Smooth muscle cell (in vitro differentiated cells): ENCODE results near the gene SH3BP2. TPM values are rescaled to one million over a fixed set of nuclear protein-coding genes. Genes with fewer than 3 reads are reported as not detected.

Experiments
- DNase-seq: peaks from one replicate; lab custom pipeline; 2025; ENCODE audit not compliant: unreplicated experiment; lab: John Stamatoyannopoulos, UW
- H2AFZ ChIP-seq: fragments of 200-600 bp; sonication (generic); 2 replicates; pipeline ENCODE4 v1.6.0; 2016; ENCODE audit warnings: antibody characterized with exemption, low read depth, mild to moderate bottlenecking
- H3F3A ChIP-seq: fragments of 200-600 bp; sonication (generic); 2 replicates; pipeline ENCODE4 v1.6.0; 2017; ENCODE audit warnings: antibody characterized with exemption, low read depth
- H3K27ac ChIP-seq: fragments of 200-600 bp; sonication (generic); 2 replicates; pipeline ENCODE4 v1.5.1; 2016; ENCODE audit warnings: low read depth, mild to moderate bottlenecking
- H3K27me3 ChIP-seq: fragments of 200-600 bp; sonication (generic); 2 replicates; pipeline ENCODE4 v1.6.1; 2016; ENCODE audit warnings: low read depth, mild to moderate bottlenecking
- H3K36me3 ChIP-seq: fragments of 200-600 bp; sonication (generic); 2 replicates; pipeline ENCODE4 v1.5.1; 2016; ENCODE audit warnings: low read depth
- H3K4me1 ChIP-seq: fragments of 200-600 bp; sonication (generic); 2 replicates; pipeline ENCODE4 v1.5.1; 2016; ENCODE audit warnings: low read depth
- H3K4me2 ChIP-seq: fragments of 200-600 bp; sonication (generic); 2 replicates; pipeline ENCODE4 v1.6.0; 2016; ENCODE audit warnings: mild to moderate bottlenecking
- H3K4me3 ChIP-seq: fragments of 200-600 bp; sonication (generic); 2 replicates; pipeline ENCODE4 v1.5.1; 2016; ENCODE audit warnings: mild to moderate bottlenecking
- H3K79me2 ChIP-seq: fragments of 200-600 bp; sonication (generic); 2 replicates; pipeline ENCODE4 v1.6.0; 2016; ENCODE audit warnings: low read depth, mild to moderate bottlenecking
- H3K9ac ChIP-seq: fragments of 200-600 bp; sonication (generic); 2 replicates; pipeline ENCODE4 v1.6.0; 2016; ENCODE audit warnings: low read depth
- H3K9me3 ChIP-seq: fragments of 200-600 bp; sonication (generic); replicated peaks from 2 replicates; pipeline ENCODE4 v1.5.1; 2016; ENCODE audit warnings: low read depth
- H4K20me1 ChIP-seq: fragments of 200-600 bp; sonication (generic); 2 replicates; pipeline ENCODE4 v1.6.0; 2016; ENCODE audit warnings: low read depth
- CTCF ChIP-seq: fragments of 200-600 bp; sonication (generic); IDR thresholded peaks from 2 replicates; pipeline ENCODE4 v1.5.1; 2017; ENCODE audit warnings: borderline replicate concordance, mild to moderate bottlenecking, antibody characterized with exemption; ENCODE audit not compliant: insufficient read depth, poor library complexity, severe bottlenecking
- WGBS: methylation state at CpG from one replicate; pipeline ENCODE4 v1.1.7; 2016; ENCODE audit warnings: low lambda C conversion rate; 5-methylcytosine and 5-hydroxymethylcytosine counted together
- polyA plus RNA-seq: library from polyadenylated mRNA; unstranded; fragments of >200 nt; fragmentation: Nextera tagmentation; extraction: Ambion mirVana; gene quantifications from 2 replicates; pipeline ENCODE4 v1.2.1, GENCODE V29; 2016
- total RNA-seq: library from RNA; depleted of rRNA; stranded (reverse); fragments of >200 nt; gene quantifications from 2 replicates; pipeline ENCODE4 v1.2.3, GENCODE V29; 2014

SH3BP2 gene
- total and polyA plus RNA-seq, 2 experiments from 2014 or later, result 17.3 to 19.3 TPM

DNA sequence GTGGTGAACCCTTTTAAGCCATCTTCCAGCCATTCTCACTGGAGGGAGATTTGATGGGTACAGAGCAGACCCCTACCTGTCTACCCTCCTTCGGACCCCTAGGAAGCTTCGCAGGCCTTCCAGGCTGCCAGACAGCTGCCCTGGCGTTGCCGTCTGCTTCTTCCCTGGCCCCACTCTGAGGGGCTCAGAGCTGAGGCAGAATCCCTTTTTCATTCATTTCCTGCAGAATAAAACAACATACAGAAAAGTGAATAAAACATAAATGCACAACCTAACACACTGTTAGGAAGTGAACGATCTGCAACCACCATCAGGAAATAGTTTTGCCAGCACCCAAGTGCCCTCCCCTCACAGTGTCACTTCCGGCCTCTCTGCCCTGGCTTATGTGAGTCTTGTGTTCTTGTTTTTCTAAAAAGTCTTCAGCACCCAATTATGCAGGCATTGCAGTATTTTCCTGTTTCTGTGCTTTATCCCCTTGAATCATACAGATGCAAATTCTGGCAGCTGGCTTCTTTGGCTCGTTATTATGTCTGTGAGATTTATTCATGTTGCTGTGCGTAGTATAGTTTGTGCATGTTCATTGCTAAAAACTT is 45.1 kb downstream of the SH3BP2 start:
- 83% methylated on average over 8 of the region's 8 CpGs for WGBS
- Histone ChIP-seq H3K4me2 (no peak overlapping the region), H3K4me3 (no peak overlapping the region), H3K79me2 (no peaks in the 10 kb centered on the region), H3K27me3 (no peaks in the 10 kb centered on the region), H2AFZ (no peak overlapping the region), H3K9ac (no peak overlapping the region), H3F3A (peaks cover 6% of the 10 kb centered on the region), H3K9me3 (no peaks in the 10 kb centered on the region), H3K4me1 (peaks cover 6% of the 10 kb centered on the region), H4K20me1 (no peaks in the 10 kb centered on the region), H3K27ac (no peak overlapping the region), H3K36me3 (no peaks in the 10 kb centered on the region)
- TF ChIP-seq CTCF, result no peak
- DNase-seq, result no peak

- Histone ChIP-seq H3K27ac (no peak overlapping the region), H3K4me2 (no peak overlapping the region), H2AFZ (no peak overlapping the region), H3K36me3 (no peaks in the 10 kb centered on the region), H3F3A (peaks cover 6% of the 10 kb centered on the region), H3K4me3 (no peak overlapping the region), H3K27me3 (no peaks in the 10 kb centered on the region), H3K9ac (no peak overlapping the region), H4K20me1 (no peaks in the 10 kb centered on the region), H3K9me3 (no peaks in the 10 kb centered on the region), H3K79me2 (peaks cover under 1% of the 10 kb centered on the region), H3K4me1 (peaks cover 6% of the 10 kb centered on the region)
- DNase-seq, result no peak
- 93% methylated on average over 3 of the region's 3 CpGs for WGBS
- no peak for TF ChIP-seq CTCF
Observed at GRCh38 chr4:2839060-2839459, 46.2 kb downstream of the SH3BP2 start.

DNA sequence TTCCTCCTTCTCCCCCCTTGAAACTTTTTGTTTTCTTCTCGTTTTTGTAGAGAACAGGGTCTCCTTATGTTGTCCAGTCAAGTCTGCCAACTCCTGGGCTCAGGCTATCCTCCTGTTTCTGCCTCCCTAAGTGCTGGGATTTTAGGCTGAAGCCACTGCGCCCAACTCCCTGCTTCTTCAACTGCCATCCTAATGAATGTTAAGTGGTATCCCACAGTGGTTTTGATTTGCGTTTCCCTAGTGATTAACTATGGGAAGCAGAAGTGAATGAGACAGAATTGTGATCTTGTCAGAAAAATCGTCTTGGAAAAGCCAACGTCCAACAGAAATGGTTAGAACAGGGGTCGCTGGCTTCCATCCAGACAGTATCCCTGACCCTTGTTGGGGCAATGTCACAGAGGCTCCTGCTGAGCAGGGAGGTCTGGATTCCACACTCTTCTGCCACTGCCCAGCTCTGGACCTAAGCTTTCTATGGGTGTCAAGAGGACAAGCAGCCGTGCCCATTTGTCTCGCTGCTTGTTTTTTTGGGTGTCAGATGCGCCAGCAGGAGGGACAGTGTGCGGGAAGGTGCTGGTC is 49.9 kb downstream of the SH3BP2 start:
- peak overlapping the region; percentile 68 for H2AFZ ChIP-seq
- H3K9ac ChIP-seq, result peak overlapping the region; percentile 91
- H4K20me1 ChIP-seq, result peaks cover 36% of the 10 kb centered on the region
- DNase-seq, result no peak
- no peak for TF ChIP-seq CTCF
- H3K4me2 ChIP-seq, result peak overlapping the region; percentile 100
- H3K27me3 ChIP-seq, result no peaks in the 10 kb centered on the region
- peaks cover 12% of the 10 kb centered on the region for H3F3A ChIP-seq
- H3K4me1 ChIP-seq, result peaks cover 6% of the 10 kb centered on the region
- peak overlapping the region; percentile 69 for H3K27ac ChIP-seq
- H3K79me2 ChIP-seq, result peaks cover 38% of the 10 kb centered on the region
- H3K36me3 ChIP-seq, result no peaks in the 10 kb centered on the region
- WGBS, result 8% methylated on average over 10 of the region's 10 CpGs
- peak overlapping the region; percentile 96 for H3K4me3 ChIP-seq
- H3K9me3 ChIP-seq, result no peaks in the 10 kb centered on the region
